H9 (cell line): Measurements from ENCODE around the gene DHX58. TPM values are rescaled to one million over a fixed set of nuclear protein-coding genes. Genes with fewer than 3 reads are reported as not detected.
A peak's percentile ranks its signal among the peaks of the same experiment; 100 is the strongest.

Experiments
- DNase-seq: peaks from one replicate; pipeline ENCODE4 v3.0.0-alpha.2; 2017
- H2AFZ ChIP-seq: one replicate; pipeline ENCODE4 v1.6.1; 2013; ENCODE audit warnings: mild to moderate bottlenecking, low read length, control low read depth, moderate library complexity
- H2AK5ac ChIP-seq: 2 replicates; pipeline ENCODE4 v1.6.1; 2013; ENCODE audit warnings: low read length, control low read depth, mixed read lengths; ENCODE audit not compliant: insufficient read length
- H2BK120ac ChIP-seq: one replicate; pipeline ENCODE4 v1.6.1; 2013; ENCODE audit warnings: low read depth, mild to moderate bottlenecking, low read length, control low read depth, inconsistent platforms; ENCODE audit not compliant: poor library complexity, severe bottlenecking
- H2BK12ac ChIP-seq: 2 replicates; pipeline ENCODE4 v1.6.1; 2013; ENCODE audit warnings: low read length, control low read depth, mixed read lengths, low read depth; ENCODE audit not compliant: insufficient read length
- H2BK15ac ChIP-seq: 2 replicates; pipeline ENCODE4 v1.6.1; 2013; ENCODE audit warnings: low read depth, low read length, control low read depth
- H2BK20ac ChIP-seq: one replicate; pipeline ENCODE4 v1.6.1; 2013; ENCODE audit warnings: low read depth, mild to moderate bottlenecking, low read length, control low read depth, inconsistent platforms; ENCODE audit not compliant: poor library complexity, severe bottlenecking
- H2BK5ac ChIP-seq: 2 replicates; pipeline ENCODE4 v1.6.1; 2013; ENCODE audit warnings: low read length, control low read depth, mixed read lengths; ENCODE audit not compliant: insufficient read length
- H3K14ac ChIP-seq: 2 replicates; pipeline ENCODE4 v1.6.1; 2013; ENCODE audit warnings: low read length, control low read depth; ENCODE audit not compliant: insufficient read depth
- H3K18ac ChIP-seq: 2 replicates; pipeline ENCODE4 v1.6.1; 2013; ENCODE audit warnings: low read depth, mild to moderate bottlenecking, mixed read lengths, low read length, control low read depth; ENCODE audit not compliant: insufficient read length
- H3K23ac ChIP-seq: 2 replicates; pipeline ENCODE4 v1.6.1; 2013; ENCODE audit warnings: low read length, control low read depth, mixed read lengths, low read depth; ENCODE audit not compliant: insufficient read length
- H3K23me2 ChIP-seq: 2 replicates; pipeline ENCODE4 v1.6.1; 2013; ENCODE audit warnings: low read depth, mild to moderate bottlenecking, mixed read lengths, low read length, control low read depth; ENCODE audit not compliant: insufficient read length, poor library complexity, severe bottlenecking
- H3K27ac ChIP-seq: 2 replicates; pipeline ENCODE4 v1.5.1; 2013; ENCODE audit warnings: low read length, control low read depth, mixed read lengths, low read depth; ENCODE audit not compliant: insufficient read length
- H3K27me3 ChIP-seq: 2 replicates; pipeline ENCODE4 v1.6.1; 2013; ENCODE audit warnings: low read length, control low read depth, inconsistent platforms; ENCODE audit not compliant: insufficient read depth
- H3K4ac ChIP-seq: 2 replicates; pipeline ENCODE4 v1.6.1; 2013; ENCODE audit warnings: low read depth, mild to moderate bottlenecking, control low read depth, inconsistent platforms, low read length, moderate library complexity
- H3K4me1 ChIP-seq: 2 replicates; pipeline ENCODE4 v1.6.1; 2013; ENCODE audit warnings: low read length, control low read depth, inconsistent platforms; ENCODE audit not compliant: insufficient read depth
- H3K4me2 ChIP-seq: 2 replicates; pipeline ENCODE4 v1.6.1; 2013; ENCODE audit warnings: low read length, control low read depth, mixed read lengths; ENCODE audit not compliant: insufficient read length, insufficient read depth
- H3K56ac ChIP-seq: 2 replicates; pipeline ENCODE4 v1.6.1; 2013; ENCODE audit warnings: low read depth, mild to moderate bottlenecking, mixed read lengths, low read length, control low read depth; ENCODE audit not compliant: insufficient read length
- H3K79me1 ChIP-seq: 2 replicates; pipeline ENCODE4 v1.6.1; 2013; ENCODE audit warnings: low read depth, mild to moderate bottlenecking, moderate library complexity, low read length, control low read depth, inconsistent platforms; ENCODE audit not compliant: insufficient read depth, poor library complexity, severe bottlenecking
- H3K79me2 ChIP-seq: 2 replicates; pipeline ENCODE4 v1.6.1; 2013; ENCODE audit warnings: low read length, control low read depth, inconsistent platforms; ENCODE audit not compliant: insufficient read depth
- H3K9ac ChIP-seq: 2 replicates; pipeline ENCODE4 v1.6.1; 2013; ENCODE audit warnings: low read length, control low read depth, mixed read lengths; ENCODE audit not compliant: insufficient read length; ENCODE audit errors: extremely low read depth
- H3K9me3 ChIP-seq: one replicate; pipeline ENCODE4 v1.6.1; 2013; ENCODE audit warnings: low read depth, low read length, inconsistent platforms; ENCODE audit not compliant: control insufficient read depth
- H3T11ph ChIP-seq: one replicate; pipeline ENCODE4 v1.6.1; 2013; ENCODE audit warnings: mild to moderate bottlenecking, low read length, control low read depth, inconsistent platforms
- H4K20me1 ChIP-seq: one replicate; pipeline ENCODE4 v1.6.1; 2013; ENCODE audit not compliant: control insufficient read depth, insufficient read length, insufficient read depth
- H4K5ac ChIP-seq: 2 replicates; pipeline ENCODE4 v1.6.1; 2013; ENCODE audit warnings: low read depth, mild to moderate bottlenecking, mixed read lengths, low read length, control low read depth; ENCODE audit not compliant: insufficient read length
- H4K8ac ChIP-seq: replicated peaks from 2 replicates; pipeline ENCODE4 v1.6.1; 2013; ENCODE audit warnings: low read length, control low read depth, mixed read lengths, low read depth; ENCODE audit not compliant: insufficient read length
- H4K91ac ChIP-seq: 2 replicates; pipeline ENCODE4 v1.6.1; 2013; ENCODE audit warnings: low read depth, mild to moderate bottlenecking, moderate library complexity, mixed read lengths, low read length, control low read depth; ENCODE audit not compliant: insufficient read length
- H3K27ac Mint-ChIP-seq, 3 experiments: 2 replicates in 2 of 3; 3 replicates in 1 of 3; pipeline ENCODE4 v1.8.0; 2020 to 2021; ENCODE audit warnings: mixed read lengths in 3 of 3, mild to moderate bottlenecking in 1 of 3, moderate library complexity in 1 of 3
- H3K27me3 Mint-ChIP-seq: 2 replicates; pipeline ENCODE4 v1.8.0; 2021; ENCODE audit warnings: low read depth, mild to moderate bottlenecking, moderate library complexity, mixed read lengths
- H3K36me3 Mint-ChIP-seq, 3 experiments: 2 replicates in 2 of 3; 3 replicates in 1 of 3; pipeline ENCODE4 v1.8.0; 2020 to 2021; ENCODE audit warnings: low read depth in 3 of 3, mixed read lengths in 3 of 3; ENCODE audit not compliant: insufficient read depth in 1 of 3
- H3K4me1 Mint-ChIP-seq, 2 experiments: 2 replicates each; pipeline ENCODE4 v1.8.0; 2020; ENCODE audit warnings: mixed read lengths in 2 of 2
- H3K4me3 Mint-ChIP-seq, 2 experiments: 2 replicates in 1 of 2; 3 replicates in 1 of 2; pipeline ENCODE4 v1.8.0; 2020 to 2021; ENCODE audit warnings: mild to moderate bottlenecking in 2 of 2, mixed read lengths in 2 of 2, moderate library complexity in 1 of 2
- H3K9me3 Mint-ChIP-seq, 2 experiments: 2 replicates in 1 of 2; 3 replicates in 1 of 2; pipeline ENCODE4 v1.8.0; 2020; ENCODE audit warnings: mild to moderate bottlenecking in 2 of 2, mixed read lengths in 2 of 2, moderate library complexity in 1 of 2
- CTCF ChIP-seq: fragments of 200-600 bp; sonication (generic); conservative IDR thresholded peaks from 3 replicates; pipeline ENCODE4 v1.8.0; 2021; ENCODE audit warnings: antibody characterized with exemption, mild to moderate bottlenecking
- WGBS: extraction: QIAGEN DNeasy Blood & Tissue Kit; methylation state at CpG from one replicate; pipeline ENCODE4 v1.1.7; 2013; ENCODE audit warnings: missing lambda C conversion rate, low lambda C conversion rate, mixed read lengths; ENCODE audit not compliant: insufficient read length; ENCODE audit errors: extremely low coverage; 5-methylcytosine and 5-hydroxymethylcytosine counted together
- long read RNA-seq: library from polyadenylated mRNA; unstranded; transcript quantifications from one replicate; pipeline ENCODE4 v2.0.0, GENCODE V29; 2020
- total RNA-seq: library from RNA; stranded (reverse); gene quantifications from 2 replicates; pipeline ENCODE4 v1.2.1, GENCODE V29; 2021

DHX58 gene
- total RNA-seq, result 3.9 and 4.5 TPM in 2 replicates
- long read RNA-seq, partial matches to known transcripts, result 0 of 20 reads
- long read RNA-seq, other reads (novel, unspliced or antisense), result 20 of 20 reads

GRCh38 chr17:42112552-42113176 is at the start of gene DHX58:
Gene DHX58 (minus strand): TSS chr17:42112714. CDS start chr17:42111892, 822 bp downstream.
- Mint-ChIP-seq H3K27me3 (no peaks in the 10 kb centered on the region; the same call in 1 of the 2 replicates), H3K4me3 (no peak within 1 kb of the TSS), H3K36me3 (peaks cover 11 to 36% (median 35%) of the 10 kb centered on the region in 3 experiments; a peak in 6 of 7 replicates), H3K27ac (peak within 1 kb of the TSS in 2 of 3 experiments; percentile 68 to 83; a peak in 2 of 7 replicates), H3K4me1 (peaks cover 20 to 25% of the 10 kb centered on the region in 2 experiments), H3K9me3 (no peaks in the 10 kb centered on the region)
- Histone ChIP-seq H2AFZ (no peak within 1 kb of the TSS), H3K14ac (no peak within 1 kb of the TSS), H3K56ac (no peak within 1 kb of the TSS), H3T11ph (no peak within 1 kb of the TSS), H3K27me3 (no peaks in the 10 kb centered on the region), H4K91ac (no peak within 1 kb of the TSS), H2BK120ac (no peak within 1 kb of the TSS), H3K27ac (no peak within 1 kb of the TSS), H3K4ac (no peak within 1 kb of the TSS), H3K23me2 (no peaks in the 10 kb centered on the region), H3K4me1 (peaks cover 4% of the 10 kb centered on the region; the same call in 1 of the 2 replicates), H2AK5ac (no peak within 1 kb of the TSS), H3K4me2 (no peak within 1 kb of the TSS), H2BK20ac (no peak within 1 kb of the TSS), H4K5ac (no peak within 1 kb of the TSS), H3K23ac (no peak within 1 kb of the TSS), H3K9ac (no peak within 1 kb of the TSS), H2BK15ac (no peak within 1 kb of the TSS), H3K18ac (no peak within 1 kb of the TSS), H3K79me2 (no peaks in the 10 kb centered on the region), H3K79me1 (no peaks in the 10 kb centered on the region), H4K8ac (no peak within 1 kb of the TSS), H2BK12ac (no peak within 1 kb of the TSS), H2BK5ac (no peak within 1 kb of the TSS), H3K9me3 (no peaks in the 10 kb centered on the region), H4K20me1 (no peaks in the 10 kb centered on the region)
- no CpG with 5 or more reads among the region's 10 CpGs for WGBS
- no peak for TF ChIP-seq CTCF
- no peak for DNase-seq
